Measurements from ENCODE around the gene KRTAP5-6. TPM values are rescaled to one million over a fixed set of nuclear protein-coding genes. Genes with fewer than 3 reads are reported as not detected.

The KRTAP5-6 gene
- total RNA-seq, 1 experiment from 2014 or later, result not detected

- no peaks in the 10 kb centered on the region for H4K20me1 ChIP-seq (ENCODE audit: insufficient read depth)
- ChIA-PET POLR2A (no interaction called here), RAD21 (ENCODE audit: low non-redundant PET in 1 of 2, low total read pairs in 2 of 2, uncharacterized antibody in 2 of 2, unreplicated experiment in 2 of 2) (no interaction called here), CTCF (no interaction called here)
- H3K4me2 ChIP-seq (ENCODE audit: low read length), result no peak overlapping the region
- no peak for TF ChIP-seq FOSL1 (IDR thresholded peaks at IDR 0.05; ENCODE audit: low read depth)
- no peak for TF ChIP-seq EZH2phosphoT487 (IDR thresholded peaks at IDR 0.05; ENCODE audit: borderline replicate concordance)
- TF ChIP-seq TCF7L2 (IDR thresholded peaks at IDR 0.05; ENCODE audit: borderline replicate concordance, extremely low read depth, insufficient read depth, insufficient read length), result no peak
- TF ChIP-seq YY1 (IDR thresholded peaks at IDR 0.05; ENCODE audit: extremely low read depth, insufficient replicate concordance, low read depth, low read length), result no peak
- no peak for TF ChIP-seq POLR2A (IDR thresholded peaks at IDR 0.05; ENCODE audit: borderline replicate concordance, extremely low read depth, insufficient read depth, insufficient read length)
- TF ChIP-seq SP1 (IDR thresholded peaks at IDR 0.05; ENCODE audit: low read depth), result no peak
- TF ChIP-seq EGR1 (IDR thresholded peaks at IDR 0.05; ENCODE audit: low read depth), result no peak
- TF ChIP-seq, protein P1, sequence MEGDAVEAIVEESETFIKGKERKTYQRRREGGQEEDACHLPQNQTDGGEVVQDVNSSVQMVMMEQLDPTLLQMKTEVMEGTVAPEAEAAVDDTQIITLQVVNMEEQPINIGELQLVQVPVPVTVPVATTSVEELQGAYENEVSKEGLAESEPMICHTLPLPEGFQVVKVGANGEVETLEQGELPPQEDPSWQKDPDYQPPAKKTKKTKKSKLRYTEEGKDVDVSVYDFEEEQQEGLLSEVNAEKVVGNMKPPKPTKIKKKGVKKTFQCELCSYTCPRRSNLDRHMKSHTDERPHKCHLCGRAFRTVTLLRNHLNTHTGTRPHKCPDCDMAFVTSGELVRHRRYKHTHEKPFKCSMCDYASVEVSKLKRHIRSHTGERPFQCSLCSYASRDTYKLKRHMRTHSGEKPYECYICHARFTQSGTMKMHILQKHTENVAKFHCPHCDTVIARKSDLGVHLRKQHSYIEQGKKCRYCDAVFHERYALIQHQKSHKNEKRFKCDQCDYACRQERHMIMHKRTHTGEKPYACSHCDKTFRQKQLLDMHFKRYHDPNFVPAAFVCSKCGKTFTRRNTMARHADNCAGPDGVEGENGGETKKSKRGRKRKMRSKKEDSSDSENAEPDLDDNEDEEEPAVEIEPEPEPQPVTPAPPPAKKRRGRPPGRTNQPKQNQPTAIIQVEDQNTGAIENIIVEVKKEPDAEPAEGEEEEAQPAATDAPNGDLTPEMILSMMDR (IDR thresholded peaks at IDR 0.05 in 2 of 3, conservative IDR thresholded peaks at IDR 0.05 in 1 of 3; ENCODE audit: borderline replicate concordance in 1 of 3, insufficient read depth in 1 of 3, low read depth in 2 of 3, low read length in 2 of 3), result no peak
- no peak for TF ChIP-seq JUND (IDR thresholded peaks at IDR 0.05)
- no peak for TF ChIP-seq ZFX (IDR thresholded peaks at IDR 0.05)
- no peak for TF ChIP-seq ELF1 (IDR thresholded peaks at IDR 0.05; ENCODE audit: borderline replicate concordance, low read depth)
- no peak for TF ChIP-seq RAD21 (IDR thresholded peaks at IDR 0.05; ENCODE audit: low read depth)
- no peak for TF ChIP-seq REST (IDR thresholded peaks at IDR 0.05; ENCODE audit: low read depth)
- TF ChIP-seq SIN3A (IDR thresholded peaks at IDR 0.05; ENCODE audit: low read depth), result no peak
- TF ChIP-seq SRF (IDR thresholded peaks at IDR 0.05; ENCODE audit: low read depth), result no peak
- TF ChIP-seq ZBTB33 (IDR thresholded peaks at IDR 0.05; ENCODE audit: extremely low read depth, insufficient replicate concordance, low read length), result no peak
- no peak for TF ChIP-seq EZH2 (IDR thresholded peaks at IDR 0.05)
- TF ChIP-seq MAX (IDR thresholded peaks at IDR 0.05), result no peak
- TF ChIP-seq ZNF274 (IDR thresholded peaks at IDR 0.05; ENCODE audit: low read depth, low read length), result no peak
- intact Hi-C loops (cut with micrococcal nuclease), result no loop called here
- H3K79me2 ChIP-seq (ENCODE audit: insufficient read depth, low read length), result no peaks in the 10 kb centered on the region
- BruUV-seq (replicated peaks), result no TSS peak
- no peak for DNase-seq (ENCODE audit: low read depth, low spot score)
- no peak overlapping the region for H3K27ac ChIP-seq (ENCODE audit: low read depth, low read length)
- H3K27me3 ChIP-seq (ENCODE audit: insufficient read depth, low read length), result peaks cover 48% of the 10 kb centered on the region; the same call in 1 of the 2 replicates
- no peaks in the 10 kb centered on the region for H3K36me3 ChIP-seq (ENCODE audit: control insufficient read depth in 1 of 2, insufficient read depth in 2 of 2, low read length in 2 of 2)
- no peaks in the 10 kb centered on the region for H3K4me1 ChIP-seq (ENCODE audit: control insufficient read depth in 1 of 2, insufficient read depth in 2 of 2, low read length in 2 of 2)
- H2AFZ ChIP-seq (ENCODE audit: low read depth, low read length, poor library complexity, severe bottlenecking), result no peak overlapping the region
- no peaks in the 10 kb centered on the region for H3K9me2 ChIP-seq (ENCODE audit: insufficient read depth)
- H3K4me3 ChIP-seq (replicated peaks in 1 of 2; ENCODE audit: low read depth in 1 of 2, low read length in 2 of 2), result no peak overlapping the region
- H3K9ac ChIP-seq (ENCODE audit: low read length), result no peak overlapping the region
- ATAC-seq, result no peak
- H3K9me3 ChIP-seq (ENCODE audit: control insufficient read depth in 1 of 2, insufficient read depth in 1 of 2, low read depth in 1 of 2, low read length in 2 of 2), result no peaks in the 10 kb centered on the region
Observed at GRCh38 chr11:1671658-1672057, 25.3 kb upstream of the KRTAP5-6 start.
